Thyroid gland (tissue), 4 donors: ENCODE results near the gene HIVEP2.

ENCODE experiments used
- CTCF ChIP-seq, 6 experiments: fragments of 200-600 bp in 3 of 6; fragments of 450-650 bp in 3 of 6; sonication (generic) in 3 of 6; IDR thresholded peaks; one replicate each; pipeline ENCODE4 v1.5.1; 2016 to 2019; ENCODE audit warnings: antibody characterized with exemption in 6 of 6, mild to moderate bottlenecking in 2 of 6, inconsistent platforms in 1 of 6, moderate library complexity in 1 of 6
- POLR2A ChIP-seq, 2 donors: fragments of 450-650 bp; IDR thresholded peaks; one replicate each; pipeline ENCODE4 v1.6.1; 2017; ENCODE audit warnings: antibody characterized with exemption in 2 of 2, mild to moderate bottlenecking in 2 of 2, moderate library complexity in 1 of 2

DNA sequence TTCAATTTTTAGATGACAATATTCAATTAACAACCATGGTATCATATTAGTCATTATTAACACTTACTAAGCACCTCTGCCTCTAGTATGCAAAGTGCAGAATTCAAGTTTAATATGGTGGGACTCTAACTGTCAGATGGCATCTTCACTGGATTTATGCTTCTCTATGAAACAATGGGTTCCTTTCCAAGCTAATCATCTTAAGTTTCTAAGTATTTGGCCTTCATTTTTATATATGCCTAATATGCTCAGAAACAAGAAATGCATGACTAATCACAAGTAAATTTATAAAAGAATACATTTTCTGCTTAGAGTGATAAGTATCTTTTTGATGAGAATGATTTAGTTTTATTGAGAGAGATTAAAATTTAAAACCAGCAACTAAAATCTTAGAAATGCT, 144.7 kb downstream of the HIVEP2 start:
- TF ChIP-seq CTCF (IDR thresholded peaks at IDR 0.05) (no peak), POLR2A (IDR thresholded peaks at IDR 0.05) (no peak)
